Epithelial cell of esophagus (primary cell): ENCODE results near the gene VDAC1.

Experiments used
- DNase-seq: peaks from one replicate; pipeline ENCODE4 v3.0.0; 2010; ENCODE audit warnings: low read depth
- H3K4me3 ChIP-seq: 2 replicates; pipeline ENCODE4 v1.5.1; 2011; ENCODE audit warnings: mild to moderate bottlenecking, low read length, control low read depth
- TF ChIP-seq, protein P1 (sequence below): IDR thresholded peaks from 2 replicates; pipeline ENCODE4 v1.5.1; 2011; ENCODE audit warnings: low read depth, mild to moderate bottlenecking, low read length, control low read depth, inconsistent platforms; ENCODE audit not compliant: insufficient read depth; ENCODE audit errors: missing control alignments

VDAC1 gene

DNA sequence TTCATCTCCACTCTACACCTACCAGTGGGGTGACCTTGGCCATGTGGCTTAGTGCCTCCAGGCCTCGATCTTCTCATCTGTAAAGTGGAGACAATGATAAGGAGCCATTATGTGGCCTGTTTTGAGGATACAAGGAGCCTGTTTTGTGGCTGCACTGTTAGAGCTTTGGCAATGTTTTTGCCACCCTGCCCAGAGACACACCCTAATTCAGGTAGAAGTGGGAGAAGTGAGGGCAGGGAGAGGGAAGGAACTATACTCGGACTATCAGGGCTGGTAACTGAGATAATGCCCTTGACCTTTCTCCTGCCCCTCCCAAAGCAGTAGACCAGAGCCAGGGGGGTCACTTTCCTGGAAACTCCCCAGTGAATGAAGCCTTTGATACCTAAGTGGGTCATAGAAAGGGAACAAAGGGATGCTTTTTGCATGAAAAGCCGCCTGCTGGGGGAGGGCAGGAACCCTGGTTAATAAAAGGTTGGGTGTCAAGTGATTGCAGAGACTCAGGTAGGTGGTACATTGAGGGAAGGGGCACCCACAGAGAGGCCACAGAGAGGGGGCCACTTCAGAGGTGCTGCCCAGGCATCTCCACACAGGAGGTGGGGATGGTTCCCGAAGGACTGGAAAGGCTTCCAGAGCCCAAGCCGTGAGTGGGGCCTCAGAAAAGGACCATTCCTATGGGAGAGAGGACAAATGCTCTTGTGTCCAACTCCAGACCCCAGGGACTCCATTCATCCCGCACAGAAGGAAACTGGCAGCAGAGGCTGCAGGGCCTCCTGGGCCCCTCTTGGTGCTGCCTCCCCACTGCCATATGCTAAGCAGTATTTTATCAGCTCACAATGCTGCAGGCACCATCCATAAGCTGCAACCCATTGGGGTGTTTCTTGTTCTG lies 42.3 kb upstream of the VDAC1 start:
- no peak overlapping the region for H3K4me3 ChIP-seq
- DNase-seq: no peak
- TF ChIP-seq, protein P1, sequence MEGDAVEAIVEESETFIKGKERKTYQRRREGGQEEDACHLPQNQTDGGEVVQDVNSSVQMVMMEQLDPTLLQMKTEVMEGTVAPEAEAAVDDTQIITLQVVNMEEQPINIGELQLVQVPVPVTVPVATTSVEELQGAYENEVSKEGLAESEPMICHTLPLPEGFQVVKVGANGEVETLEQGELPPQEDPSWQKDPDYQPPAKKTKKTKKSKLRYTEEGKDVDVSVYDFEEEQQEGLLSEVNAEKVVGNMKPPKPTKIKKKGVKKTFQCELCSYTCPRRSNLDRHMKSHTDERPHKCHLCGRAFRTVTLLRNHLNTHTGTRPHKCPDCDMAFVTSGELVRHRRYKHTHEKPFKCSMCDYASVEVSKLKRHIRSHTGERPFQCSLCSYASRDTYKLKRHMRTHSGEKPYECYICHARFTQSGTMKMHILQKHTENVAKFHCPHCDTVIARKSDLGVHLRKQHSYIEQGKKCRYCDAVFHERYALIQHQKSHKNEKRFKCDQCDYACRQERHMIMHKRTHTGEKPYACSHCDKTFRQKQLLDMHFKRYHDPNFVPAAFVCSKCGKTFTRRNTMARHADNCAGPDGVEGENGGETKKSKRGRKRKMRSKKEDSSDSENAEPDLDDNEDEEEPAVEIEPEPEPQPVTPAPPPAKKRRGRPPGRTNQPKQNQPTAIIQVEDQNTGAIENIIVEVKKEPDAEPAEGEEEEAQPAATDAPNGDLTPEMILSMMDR: no peak

DNA sequence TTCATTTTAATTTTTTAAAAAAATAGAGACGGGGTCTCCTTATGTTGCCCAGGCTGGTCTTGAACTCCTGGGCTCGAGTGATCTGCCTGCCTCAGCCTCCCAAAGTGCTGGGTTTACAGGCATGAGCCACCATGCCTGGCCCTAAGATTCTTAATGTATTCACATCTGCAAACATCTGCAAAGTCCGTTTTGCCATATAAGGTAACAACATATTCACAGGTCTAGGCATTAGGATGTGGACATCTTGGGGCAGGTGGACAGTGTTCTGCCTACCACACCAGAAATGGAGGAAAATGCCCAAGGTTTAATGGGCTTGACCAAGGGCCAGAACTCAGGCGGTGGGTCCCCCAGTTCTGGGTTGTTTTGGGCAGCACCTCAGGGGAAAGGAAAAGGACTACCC lies 41.6 kb upstream of the VDAC1 start:
- H3K4me3 ChIP-seq: no peak overlapping the region
- TF ChIP-seq, protein P1: no peak
- DNase-seq: no peak

DNA sequence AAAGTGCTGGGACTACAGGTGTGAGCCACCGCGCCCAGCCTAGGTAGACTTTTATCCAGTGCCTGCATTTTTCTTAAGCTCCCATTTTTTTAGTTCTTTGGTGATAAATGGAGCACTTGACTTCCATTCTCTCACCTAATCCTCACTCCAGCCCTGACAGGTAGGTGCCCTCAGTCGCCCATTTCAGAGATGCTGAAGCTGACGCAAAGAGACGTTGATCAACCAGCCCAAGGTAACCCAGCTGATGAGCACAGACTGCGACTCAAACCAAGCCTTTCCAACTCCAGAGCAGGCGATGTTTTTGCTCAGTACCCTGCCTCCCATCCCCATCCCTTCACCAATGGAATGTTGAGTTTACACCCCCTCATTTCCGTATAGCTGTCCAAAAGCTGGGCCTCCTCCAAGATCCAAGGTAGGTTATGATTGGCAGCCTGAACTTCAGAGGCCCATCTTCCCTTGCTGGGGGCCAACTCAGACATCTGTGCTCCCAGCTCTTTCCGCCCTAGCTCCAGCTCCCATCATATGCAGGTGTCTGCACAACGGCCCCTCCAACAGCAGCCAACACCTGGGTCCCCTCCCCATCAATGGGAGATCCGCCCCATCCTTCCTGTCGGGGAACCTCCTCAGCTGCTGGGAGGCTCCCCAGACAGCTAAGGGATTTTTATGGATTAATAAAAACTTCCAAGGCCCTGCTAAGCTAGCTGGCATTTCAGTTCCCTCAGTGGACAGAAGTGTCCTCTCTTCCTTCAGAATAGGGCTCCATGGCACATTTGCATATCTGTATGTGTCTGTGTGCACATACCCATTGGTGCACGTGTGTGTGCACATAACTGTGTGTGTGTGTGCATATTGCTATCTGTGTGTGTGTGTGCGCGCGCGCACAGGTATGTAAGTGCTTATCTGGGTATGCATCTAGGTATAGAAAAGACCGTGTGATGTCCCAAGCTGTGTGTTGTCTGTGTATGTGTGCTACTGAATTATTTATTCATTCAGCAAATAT lies 39.3 kb upstream of the VDAC1 start:
- no peak overlapping the region for H3K4me3 ChIP-seq
- DNase-seq: no peak
- TF ChIP-seq, protein P1: no peak

DNA sequence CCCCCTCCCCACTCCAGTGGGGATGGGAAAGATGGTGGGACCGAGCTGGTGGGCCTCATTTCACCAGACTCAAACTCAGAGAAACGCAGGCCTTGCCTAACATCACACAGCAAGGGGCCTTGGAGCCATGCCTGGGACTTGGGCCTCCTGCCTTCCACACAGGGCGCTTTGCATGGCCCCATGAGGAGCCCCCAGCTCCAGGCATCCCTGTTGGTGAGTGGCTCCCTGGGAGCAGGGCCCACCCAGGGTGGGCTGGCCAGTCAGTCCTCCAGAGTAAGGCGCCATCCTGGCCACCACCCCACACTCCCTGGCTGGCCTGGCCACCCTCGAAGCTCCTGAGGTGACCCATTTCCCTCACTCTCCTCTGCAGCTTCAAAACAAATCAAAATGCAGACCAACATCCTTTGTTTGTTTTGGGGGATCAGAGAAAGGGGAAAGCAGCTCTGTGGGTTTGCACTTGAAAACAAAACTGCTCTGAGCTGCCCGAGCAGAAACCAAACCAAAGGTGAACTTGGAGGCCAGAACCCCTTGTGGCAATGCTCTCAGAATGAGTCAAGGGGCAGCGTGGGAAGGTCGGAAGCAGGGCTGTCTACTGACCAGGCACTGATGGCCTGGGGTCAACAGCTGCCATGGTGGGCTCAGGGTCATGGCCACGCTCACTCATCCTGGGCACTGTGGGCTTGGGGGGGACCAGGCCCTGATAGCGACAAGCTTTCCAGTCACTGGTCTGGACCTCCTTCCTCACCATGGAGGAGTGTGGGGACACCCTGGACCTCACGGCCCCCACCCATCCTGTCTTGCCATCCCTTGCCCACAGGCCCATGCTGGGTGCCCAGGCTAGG lies 37.0 kb upstream of the VDAC1 start:
- DNase-seq: no peak
- TF ChIP-seq, protein P1: no peak
- H3K4me3 ChIP-seq: no peak overlapping the region

DNA sequence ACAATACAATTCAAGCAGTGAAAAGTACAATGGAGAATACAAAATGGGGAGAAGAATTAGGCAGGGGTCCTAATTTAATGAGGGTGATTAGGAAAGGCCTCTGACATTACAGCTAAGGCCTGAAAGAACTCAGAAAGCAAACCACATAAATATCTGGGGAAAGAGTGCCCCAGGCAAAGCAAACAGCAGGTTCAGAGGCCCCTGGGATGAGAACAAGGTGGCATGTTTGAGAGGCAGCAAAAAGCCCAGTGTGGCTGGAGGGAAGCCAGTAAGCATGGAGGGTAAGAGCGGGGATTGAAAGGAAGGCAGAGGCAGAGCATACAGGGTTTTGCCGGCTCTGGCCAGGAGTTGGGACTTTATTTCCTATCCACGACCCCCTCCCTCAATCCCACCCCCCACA lies 33.4 kb upstream of the VDAC1 start:
- H3K4me3 ChIP-seq: no peak overlapping the region
- TF ChIP-seq, protein P1: no peak
- DNase-seq: no peak

DNA sequence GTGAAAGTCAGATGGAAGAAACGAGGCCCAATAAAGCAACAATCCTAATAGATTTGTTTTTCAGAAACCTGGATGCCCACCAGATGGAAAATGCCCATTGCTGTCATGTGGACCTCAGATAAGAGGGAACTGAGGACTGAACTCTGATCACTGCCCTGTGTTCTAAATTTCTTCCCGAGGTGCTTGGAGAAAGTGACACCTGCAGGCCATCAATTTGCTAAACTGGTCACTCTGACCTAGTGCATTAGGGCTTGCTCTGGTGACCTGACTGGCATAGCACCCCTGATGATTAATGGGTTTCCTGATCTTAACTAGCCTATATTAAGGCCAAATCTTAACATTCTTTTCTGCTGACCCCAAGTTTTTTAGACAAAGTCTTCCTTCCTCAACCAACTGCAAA lies 32.4 kb upstream of the VDAC1 start:
- no peak overlapping the region for H3K4me3 ChIP-seq
- no peak for DNase-seq
- TF ChIP-seq, protein P1: no peak
